ENCODE results near the gene POLD4.

POLD4 gene

GRCh38 chr11:67303132-67303834, 50.1 kb downstream of the POLD4 start, which contains the start of gene SSH3:
TSS of gene SSH3 (plus strand) at chr11:67303530. CDS start at chr11:67303626, 96 bp downstream.
- DNase-seq (ENCODE audit: low read depth in 2 of 2), result no peak

- no peak for DNase-seq (ENCODE audit: low read depth in 2 of 2)
These were observed 50.7 kb downstream of the POLD4 start for GRCh38 chr11:67302571-67303131.

- no peak for DNase-seq (ENCODE audit: low read depth in 2 of 2)
These were observed 51.3 kb downstream of the POLD4 start for GRCh38 chr11:67301951-67302516.

- no peak for DNase-seq (ENCODE audit: low read depth in 2 of 2)
These were observed 51.9 kb downstream of the POLD4 start for GRCh38 chr11:67301313-67301921.
